Activated CD4-positive, alpha-beta T cell treated with anti-CD3 and anti-CD28 coated beads for 1 hour (primary cell): Measurements from ENCODE around the gene SKAP1.
A peak's percentile ranks its signal among the peaks of the same experiment; 100 is the strongest.
"Not testable (repeated sequence)": the region's sequence is repeated elsewhere in the genome, so short reads cannot be mapped to it uniquely, and the experiment has no call there.

Experiments used
- DNase-seq: peaks from one replicate; pipeline ENCODE4 v3.0.0-alpha.2; 2020

Gene SKAP1

DNA sequence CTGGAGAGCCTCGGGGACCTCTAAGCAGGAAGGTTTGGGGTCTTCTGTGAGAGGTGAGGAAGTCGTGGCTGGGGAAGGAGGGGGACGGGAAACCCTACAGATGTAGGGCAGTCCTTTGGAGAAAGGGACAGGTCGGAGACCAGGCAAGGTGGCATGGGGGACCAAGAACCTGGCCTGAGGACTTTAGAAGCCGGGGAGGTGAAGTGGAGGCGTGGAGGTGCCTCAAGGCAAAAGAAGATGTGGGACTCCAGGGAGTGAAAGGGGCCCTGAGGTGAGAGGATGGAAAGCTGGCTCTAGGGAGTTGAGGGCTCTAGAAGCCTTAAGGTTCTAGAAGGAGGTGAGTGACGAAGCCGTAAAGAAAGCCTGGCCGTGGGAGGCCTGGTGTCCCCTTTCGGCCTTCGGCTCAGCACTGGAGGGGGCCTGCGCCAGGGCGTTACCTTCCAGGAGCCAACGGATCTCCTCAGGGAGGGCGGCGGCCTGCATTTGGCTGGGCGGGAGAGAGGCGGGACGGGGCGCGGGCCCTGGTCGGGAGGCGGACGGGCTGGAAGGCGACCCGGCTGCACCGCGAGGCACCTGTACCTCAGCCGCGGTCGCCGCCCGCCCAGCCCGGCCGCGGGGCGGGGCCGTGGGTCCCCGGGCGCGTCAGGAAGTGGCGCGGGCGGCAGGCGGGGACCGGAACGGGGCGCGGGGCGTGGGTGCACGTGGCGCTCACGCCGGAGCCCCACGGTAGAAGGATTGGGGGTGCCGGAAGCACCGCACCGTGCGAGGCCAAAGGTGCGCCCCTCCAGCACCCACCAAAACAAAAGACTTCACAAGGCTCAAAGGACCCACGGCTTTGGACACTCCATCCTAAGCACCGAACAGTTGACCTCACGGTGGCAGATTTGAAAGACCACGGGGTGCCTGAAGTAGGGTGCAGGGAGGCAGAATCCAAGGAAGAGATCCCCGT is at the start of gene SKAP1:
Gene SKAP1, minus strand, starts transcription at position 577 of the 949 bp plus-strand sequence.
- peak; percentile 52 for DNase-seq

DNA sequence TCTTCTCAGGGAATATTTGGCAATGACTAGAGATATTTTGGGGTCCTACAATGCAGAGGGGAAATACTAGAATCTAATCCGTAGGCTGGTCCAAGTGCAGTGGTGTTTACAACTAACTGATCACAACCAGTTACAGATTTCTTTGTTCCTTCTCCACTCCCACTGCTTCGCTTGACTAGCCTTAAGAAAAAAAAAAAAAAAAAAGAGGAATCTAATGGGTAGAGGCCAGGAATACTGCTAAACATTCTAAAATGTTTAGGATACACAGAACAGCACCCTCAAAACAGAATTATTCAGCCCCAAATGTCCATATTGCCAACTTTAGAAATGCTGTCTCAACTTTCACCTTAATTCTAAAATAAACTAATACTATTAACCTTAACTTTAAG is 49.0 kb upstream of the SKAP1 start:
- no peak for DNase-seq

DNA sequence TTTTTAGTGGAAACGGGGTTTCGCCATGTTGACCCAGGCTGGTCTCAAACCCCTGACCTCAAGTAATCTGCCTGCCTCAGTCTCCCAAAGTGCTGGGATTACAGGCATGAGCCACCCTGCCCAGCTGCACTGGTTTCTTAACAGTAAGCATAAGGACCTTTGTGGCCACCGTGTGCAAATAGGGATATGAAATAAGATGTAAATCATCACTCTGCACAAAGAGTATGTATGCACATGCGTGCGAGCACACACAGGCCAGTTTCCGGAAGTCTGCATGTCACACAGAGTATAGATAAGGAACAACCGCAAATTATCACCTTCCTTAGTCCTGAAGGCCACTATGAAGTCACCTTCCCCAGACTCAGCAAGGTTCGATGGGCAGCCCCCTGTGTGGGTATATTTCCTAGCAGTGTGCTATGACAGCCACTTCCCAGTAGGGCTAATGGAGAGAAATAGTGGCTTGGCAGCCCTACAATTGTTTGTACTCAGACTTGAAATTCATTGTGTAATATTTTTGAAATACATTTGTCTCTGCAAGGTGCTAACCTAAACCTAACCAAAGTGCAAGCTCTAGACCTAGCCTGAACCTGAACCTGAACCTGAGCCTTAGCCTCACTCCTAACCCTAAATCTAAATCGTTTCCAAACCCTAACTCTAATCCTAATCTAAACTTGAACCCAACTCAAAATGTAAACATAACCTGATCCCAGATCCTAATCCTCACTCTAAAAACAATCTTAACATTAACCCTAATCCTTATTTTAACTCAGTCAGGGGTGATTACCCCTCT is 48.4 kb upstream of the SKAP1 start:
- DNase-seq, result no peak

DNA sequence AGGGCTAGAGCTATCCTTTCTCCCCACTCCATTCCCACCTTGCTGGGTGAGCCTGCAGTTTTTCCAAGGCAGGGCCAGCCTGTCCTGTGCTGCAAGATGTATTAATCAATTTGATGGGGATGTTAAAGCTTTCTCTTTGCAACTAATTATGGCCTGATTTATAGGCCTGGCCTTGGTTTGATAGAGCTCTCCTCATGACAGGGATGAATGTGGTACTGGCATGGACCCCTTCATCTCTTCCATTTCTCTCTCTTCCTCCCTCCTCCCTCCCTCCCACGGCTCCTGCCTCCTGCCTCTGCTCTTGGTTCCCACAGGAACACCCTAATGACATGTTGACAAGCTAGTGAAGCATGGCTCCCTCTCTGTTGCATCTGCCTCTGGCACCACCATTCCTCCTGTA is 47.2 kb upstream of the SKAP1 start:
- DNase-seq, result no peak

DNA sequence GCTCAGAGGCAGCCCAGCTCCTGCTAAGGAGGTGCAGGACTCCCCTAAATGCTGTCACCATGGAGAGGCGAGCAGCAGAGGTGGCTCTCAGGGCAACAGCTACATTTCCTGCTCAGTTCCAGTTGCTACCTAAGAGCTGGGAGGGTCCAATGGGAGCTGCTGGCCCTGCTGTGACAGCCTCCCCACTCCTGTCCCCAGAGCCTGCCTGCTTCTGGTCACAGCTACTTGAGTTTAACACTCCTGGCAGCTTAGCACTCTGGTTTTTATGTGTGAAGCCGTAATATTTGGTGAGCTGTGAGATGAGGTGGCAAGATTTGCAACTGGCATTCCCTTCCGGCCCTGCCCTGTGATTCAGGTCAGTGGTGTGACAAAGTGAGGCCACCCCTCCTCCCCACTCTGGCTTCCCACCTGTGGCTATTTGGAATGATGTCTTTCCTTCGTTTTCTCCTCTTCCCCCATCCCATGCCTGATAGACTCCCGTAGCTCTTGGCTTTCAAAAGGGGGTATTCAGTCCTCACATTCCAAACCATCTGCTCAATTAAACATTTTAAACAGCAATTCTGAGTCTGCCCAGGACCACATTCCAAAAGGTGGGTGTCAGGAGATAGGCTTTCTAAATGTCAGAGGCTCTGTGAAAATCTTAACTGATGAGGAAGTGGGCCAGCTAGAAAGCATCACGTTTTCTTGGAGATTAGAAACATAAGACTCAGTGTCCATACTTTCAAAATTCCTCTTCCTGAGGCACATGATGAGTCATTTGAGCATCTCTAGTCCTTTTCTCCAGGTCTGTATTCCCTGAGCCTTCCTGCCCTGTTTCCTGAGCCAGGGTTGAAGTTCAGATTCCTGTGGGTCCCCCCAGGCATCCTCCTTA is 42.6 kb upstream of the SKAP1 start:
- no peak for DNase-seq

DNA sequence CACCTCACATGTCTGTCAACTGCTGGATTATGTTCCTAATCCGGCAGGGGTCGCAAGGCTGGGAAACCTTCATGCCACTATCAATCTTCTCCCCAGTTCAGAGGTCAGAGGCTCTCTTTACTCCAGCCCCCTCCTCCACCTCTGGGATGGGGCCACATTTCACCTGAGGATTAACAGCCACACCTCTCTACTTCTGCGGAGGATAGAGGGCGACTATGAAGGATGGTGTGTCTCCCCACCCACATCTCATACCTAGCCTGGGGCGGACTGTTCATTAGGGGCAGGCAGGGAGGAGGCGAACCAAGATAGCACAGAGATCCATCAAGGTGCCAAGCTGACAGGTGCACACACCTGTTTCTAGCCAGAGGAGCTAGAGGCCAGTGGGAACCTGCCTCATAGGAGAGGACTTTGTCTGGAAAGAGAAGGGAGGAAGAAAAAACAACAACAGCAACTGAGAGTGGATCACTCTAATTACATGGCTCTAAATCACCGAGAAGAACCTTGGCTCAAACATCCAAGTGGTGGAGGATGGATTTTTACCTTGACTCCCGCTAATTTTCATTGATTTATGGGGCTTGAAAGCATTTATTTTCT is 41.9 kb upstream of the SKAP1 start:
- no peak for DNase-seq

DNA sequence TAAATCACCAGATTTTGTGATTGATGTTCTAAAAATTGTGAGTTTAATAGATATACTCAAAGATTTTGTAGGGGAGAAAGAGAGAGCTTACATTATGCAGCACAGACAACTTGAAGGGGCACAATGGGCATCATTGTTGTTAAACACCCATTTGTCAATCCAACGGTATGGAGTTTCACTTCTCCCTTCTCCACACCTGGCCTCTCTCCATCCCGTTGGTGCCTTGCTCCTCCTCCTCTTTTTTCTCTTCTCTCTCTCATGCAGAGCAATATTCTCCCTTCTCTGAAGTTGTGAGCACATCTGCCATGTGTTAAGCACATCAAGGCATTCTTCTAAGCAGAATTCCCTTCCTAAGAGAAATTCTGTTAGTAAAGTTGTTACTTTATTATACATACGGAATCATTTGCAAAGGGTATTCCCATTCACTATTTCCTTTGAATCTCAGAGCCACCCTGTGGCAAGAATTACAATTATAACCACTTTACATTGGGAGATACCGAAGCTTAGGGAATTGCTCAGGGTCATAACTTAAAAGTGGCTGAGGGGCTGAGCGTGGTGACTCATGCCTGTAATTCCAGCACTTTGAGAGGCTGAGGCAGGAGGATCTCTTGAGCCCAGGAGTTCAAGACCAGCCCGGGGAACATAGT is 40.5 kb upstream of the SKAP1 start:
- no peak for DNase-seq

DNA sequence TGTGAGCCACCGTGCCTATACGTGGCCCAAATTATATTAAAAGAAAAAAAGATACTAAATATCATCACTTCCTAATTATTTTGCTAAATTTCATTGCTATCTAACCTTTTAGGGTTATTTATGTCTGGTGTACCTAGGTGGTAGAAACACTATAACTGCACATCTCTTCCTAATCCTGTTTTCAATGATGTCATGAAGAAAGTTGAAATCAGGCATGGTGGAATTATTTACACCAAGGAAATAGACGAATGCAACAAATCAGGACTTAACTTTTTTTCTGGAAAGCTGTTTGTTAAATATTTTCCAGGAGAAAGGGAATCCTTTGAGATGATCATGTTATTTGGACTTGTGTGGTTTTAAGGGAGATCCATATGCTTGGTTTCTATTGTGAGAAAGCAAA is 39.2 kb upstream of the SKAP1 start:
- no peak for DNase-seq

DNA sequence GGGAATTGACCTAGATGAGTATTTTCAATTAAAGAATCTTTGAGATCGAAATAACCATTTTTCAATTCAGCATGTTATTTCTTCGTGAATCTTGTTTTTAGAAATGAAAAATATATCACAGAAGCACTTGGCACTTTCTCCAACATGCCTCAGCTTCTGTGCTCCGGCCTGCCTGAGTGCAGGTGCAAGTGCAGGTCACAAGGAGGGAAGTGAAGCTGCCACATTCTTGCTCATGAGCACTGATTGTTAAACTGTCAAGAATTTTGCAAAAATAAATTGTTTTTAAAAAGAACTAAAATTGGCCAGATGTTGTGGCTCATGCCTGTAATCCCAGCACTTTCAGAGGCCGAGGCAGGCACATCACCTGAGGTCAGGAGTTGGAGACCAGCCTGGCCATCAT is 38.3 kb upstream of the SKAP1 start:
- DNase-seq, result no peak

DNA sequence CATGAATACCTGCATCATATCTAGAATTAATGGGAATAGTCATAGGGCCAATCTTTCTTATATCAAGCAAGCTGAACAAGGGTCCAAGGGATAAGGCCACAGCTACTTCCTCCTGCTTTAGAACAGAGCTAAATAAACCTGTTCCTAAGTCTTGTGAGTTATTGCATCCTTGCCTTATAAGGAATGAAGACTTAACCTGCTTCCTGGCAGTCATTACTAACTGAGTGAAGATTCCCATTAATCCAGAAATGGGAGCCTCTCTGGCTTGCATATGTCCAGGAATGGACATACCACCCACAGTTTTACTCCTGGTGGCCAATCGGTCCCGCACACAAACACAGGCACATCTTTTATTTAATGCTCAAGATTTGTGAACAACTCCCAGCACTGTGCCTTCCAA is 35.9 kb upstream of the SKAP1 start:
- DNase-seq, result no peak

DNA sequence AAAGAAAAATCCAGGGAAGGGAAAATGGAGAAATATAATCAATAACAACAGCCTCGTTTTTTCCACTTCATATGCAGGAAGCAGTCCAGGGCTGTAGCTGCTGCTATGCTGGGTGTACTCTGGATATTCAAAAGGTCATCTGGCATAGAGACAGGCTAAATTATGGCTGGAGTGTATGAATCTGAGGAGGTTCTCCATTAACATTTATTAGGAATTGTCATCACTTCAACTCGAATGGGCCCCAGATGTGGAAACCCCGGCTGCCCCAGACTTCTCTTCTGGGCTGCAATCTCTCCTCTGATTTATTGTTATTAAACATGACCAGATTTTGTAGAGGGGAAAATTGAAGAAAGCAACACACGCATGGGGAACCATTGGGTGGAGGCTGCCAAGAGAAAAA is 33.5 kb upstream of the SKAP1 start:
- no peak for DNase-seq

DNA sequence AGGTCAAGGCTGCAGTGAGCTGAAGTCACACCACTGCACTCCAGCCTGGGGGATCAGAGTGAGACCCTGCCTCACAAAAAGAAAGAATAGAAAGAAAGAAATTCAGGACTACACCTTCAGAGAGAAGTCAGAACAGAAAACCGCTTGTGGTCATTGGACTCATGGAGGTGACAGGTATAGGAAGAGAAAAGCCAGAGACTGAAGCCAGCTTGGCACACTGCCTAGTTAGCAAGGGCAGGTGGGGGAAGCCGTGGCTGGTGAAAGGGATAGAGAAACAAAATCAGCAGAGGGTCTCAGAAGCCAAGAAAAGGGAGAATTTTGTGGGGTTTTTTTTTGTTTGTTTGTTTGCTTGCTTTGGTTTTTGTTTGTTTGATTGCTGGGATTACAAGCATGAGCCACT is 32.9 kb upstream of the SKAP1 start:
- DNase-seq, result no peak

DNA sequence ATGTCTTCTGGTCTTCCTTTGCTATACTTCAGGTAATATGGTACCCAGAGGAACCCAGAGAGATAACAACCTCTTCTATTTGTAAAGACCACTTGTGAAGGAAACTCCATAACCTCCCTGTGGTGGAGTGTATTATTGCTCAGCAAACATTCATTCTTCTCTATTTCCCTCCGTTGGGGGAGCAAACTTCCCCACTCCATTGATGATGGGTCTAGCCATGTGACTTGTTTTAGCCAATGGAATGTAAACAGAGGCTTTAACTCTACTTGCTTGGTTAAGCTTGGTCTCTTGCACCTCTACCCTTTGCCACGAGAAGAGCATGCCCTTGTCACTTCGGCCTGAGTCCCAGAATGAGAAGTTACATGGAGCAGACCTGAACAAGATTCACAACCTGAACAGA is 30.0 kb upstream of the SKAP1 start:
- no peak for DNase-seq

DNA sequence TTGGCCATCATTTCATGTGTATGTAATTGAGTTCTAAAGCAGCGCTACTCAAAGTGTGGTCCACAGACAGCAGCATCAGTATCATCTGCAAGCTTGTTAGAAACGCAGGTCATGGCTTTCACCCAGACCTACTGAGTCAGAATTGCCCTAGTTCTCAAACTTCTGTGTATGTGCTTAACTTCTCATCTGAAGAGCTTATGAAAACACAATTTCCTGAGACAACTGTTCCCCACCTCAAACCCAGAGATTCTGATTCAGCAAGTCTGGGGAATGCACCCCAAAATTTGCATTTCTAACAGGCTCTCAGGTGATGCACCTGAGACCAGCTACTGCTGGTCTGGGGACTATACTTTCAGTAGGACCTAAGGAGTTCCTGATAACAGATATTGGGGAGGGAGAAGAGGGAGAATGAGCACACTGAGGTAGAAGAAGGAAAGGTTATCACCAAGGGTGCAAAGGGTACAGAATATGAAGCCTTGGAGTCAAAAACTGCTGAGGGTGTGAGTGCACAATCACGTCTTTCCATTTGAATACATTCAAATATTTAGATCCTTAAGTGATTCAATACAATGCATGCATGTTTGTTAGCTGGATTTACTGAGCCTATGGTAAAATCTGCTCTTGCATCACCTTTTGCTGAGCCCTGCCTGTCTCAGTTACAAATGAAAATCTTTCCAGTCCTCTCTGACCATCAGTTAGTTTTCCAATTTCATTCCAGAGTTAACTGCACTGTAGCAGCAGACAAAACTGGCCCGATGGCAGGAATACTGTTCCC is 29.2 kb upstream of the SKAP1 start:
- no peak for DNase-seq

DNA sequence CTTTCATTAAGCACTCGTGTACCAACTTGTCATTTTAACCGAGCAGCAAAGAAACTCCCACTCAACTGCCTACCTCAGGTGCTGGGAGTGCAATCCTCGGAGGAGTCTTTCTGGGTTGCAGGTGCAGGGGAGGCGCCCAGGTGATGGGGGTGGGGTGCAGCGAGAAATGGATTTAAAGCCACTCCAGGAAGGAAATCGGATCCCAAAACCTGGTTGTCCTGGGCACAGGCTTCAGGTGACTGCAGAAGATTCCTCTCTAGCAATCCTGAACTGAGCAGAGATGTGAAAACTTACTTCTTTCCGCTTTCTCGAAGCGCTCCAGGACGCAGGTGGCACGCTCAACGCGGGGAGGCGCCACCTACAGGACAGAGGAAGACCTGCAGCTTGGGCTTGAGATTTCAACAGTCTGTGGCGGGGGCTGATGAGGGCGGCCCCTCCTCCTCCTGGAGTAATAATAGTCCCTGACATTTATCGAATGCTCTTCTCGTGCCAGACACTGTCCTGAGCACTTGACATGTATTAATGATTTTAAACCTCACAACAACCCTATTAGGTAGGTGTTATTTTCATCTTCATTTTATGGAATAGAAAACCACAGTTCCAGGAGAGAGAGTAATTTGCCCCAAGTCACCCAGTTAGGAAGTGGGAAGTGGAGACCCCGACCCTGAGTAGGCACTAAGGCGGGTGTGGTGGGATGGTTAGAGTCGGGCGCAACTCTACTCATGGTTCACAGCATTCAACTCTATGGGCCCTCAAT is 27.2 kb upstream of the SKAP1 start:
- DNase-seq, result peak; percentile 70

DNA sequence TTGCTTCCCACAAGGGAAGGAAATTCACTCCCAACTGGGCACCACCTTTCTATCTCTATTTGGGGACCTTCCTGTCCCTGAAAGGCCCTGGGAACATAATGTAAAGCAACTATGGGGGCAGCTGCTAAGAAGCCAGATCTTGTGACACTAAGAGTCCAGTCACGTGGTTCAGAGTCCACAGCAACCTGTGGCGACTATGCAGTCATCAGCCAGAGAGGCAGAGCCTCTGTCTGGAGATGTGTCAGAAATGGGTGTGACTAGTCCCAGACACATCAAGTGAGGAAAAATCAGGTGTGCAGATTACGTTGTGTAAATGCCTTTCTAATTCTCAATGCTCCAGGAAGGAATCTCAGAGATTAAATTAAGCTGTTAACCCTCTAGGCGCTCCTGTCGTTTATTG is 26.6 kb upstream of the SKAP1 start:
- no peak for DNase-seq

DNA sequence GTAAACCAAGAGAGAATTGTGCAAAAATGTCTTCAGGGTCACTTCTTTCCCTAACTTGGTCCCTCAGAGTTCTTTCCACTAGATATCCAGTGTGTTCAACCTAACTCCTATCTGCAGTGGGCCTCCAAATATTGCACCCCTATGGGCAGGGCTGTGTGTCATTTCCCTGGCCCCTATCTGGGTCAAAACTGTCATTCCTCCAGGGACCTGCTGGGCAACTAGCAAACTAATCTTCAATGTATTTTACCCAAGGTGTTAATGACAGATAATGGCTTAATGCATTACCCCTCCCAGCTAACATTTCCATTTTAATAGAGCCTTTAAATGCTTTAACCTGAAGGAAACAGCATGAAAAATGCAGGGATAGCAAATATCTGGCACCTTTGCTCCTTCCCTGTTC is 25.8 kb upstream of the SKAP1 start:
- DNase-seq, result no peak

DNA sequence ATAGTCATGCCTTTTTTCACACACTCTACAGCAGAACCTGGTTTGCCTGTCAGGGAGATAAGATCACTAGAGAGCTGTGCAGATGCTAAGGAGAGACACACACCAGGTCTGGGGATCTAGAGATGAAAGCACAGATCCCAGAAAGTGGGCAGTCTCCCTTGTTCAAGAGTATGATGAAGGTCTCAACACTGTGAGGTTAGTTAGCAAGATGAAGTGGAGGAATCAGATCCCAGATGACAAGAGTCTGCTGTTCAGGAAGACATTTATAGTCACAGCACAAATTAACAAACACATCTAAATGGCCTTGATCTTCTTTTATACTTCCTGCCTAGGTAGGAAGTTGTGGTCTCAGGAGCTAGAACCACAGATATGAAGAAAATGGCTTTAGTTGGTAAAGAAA is 23.4 kb upstream of the SKAP1 start:
- no peak for DNase-seq

DNA sequence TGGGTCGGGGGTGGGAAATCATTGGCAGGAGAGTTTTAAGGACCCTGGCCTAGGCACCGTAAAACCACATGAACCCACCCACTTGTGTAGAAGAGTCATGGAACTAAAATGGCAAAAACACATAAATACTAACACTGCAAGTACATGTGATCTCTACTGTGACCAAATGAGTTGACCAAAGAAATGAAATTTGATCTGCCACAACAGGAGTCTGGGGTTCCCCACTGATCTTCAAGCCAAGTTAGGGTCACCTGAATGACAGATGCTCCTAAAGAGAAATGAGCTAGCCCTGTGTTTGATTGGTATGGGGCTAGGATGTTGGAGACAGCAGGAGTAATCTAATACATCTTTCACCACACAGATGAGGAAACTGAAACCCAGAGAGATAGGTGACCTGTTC is 21.5 kb upstream of the SKAP1 start:
- no peak for DNase-seq

DNA sequence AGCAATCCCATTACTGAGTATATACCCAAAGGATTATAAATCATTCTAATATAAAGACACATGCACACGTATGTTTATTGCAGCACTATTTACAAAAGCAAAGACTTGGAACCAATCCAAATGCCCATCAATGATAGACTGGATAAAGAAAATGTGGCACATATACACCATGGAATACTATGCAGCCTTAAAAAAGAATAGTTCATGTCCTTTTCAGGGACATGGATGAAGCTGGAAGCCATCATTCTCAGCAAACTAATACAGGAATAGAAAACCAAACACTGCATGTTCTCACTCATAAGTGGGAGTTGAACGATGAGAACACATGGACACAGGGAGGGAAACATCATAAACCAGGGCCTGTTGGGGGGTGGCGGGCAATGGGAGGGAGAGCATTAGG is 19.3 kb upstream of the SKAP1 start:
- DNase-seq, result not testable (repeated sequence)

DNA sequence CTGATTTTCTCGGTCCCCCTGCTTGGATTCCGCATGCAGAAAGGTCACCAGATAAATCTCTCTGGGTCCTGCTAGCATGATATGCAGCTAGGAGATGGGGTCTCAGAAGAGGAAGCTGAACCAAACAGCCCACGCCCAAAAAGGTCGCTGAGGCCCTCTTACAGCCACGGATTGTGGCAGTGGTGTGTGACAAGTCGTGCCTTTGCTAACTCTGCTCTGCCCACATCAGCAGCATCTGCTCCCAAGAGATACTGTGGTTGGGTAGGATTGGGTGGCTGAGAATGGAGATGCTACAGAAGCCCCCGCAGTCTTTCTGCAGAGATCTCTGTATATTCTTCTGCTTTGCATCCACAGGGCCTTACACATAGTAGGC is 15.2 kb upstream of the SKAP1 start:
- DNase-seq, result no peak
